Muscle layer of colon (tissue), 2 donors: ENCODE data around the gene PADI3.
"Not testable (repeated sequence)": the region's sequence is repeated elsewhere in the genome, so short reads cannot be mapped to it uniquely, and the experiment has no call there.

ENCODE experiments used
- H3K27ac ChIP-seq: one replicate; pipeline ENCODE4 v1.7.0; 2013; ENCODE audit warnings: low read depth, mild to moderate bottlenecking, low read length, moderate library complexity
- H3K27me3 ChIP-seq, 2 donors: one replicate each; pipeline ENCODE4 v1.7.0; 2013; ENCODE audit warnings: low read length in 2 of 2, mild to moderate bottlenecking in 2 of 2; ENCODE audit not compliant: insufficient read depth in 2 of 2, control insufficient read depth in 1 of 2
- H3K36me3 ChIP-seq: one replicate; pipeline ENCODE4 v1.7.0; 2013; ENCODE audit warnings: mild to moderate bottlenecking, low read length; ENCODE audit not compliant: insufficient read depth
- H3K4me1 ChIP-seq: one replicate; pipeline ENCODE4 v1.7.0; 2013; ENCODE audit warnings: mild to moderate bottlenecking, low read length; ENCODE audit not compliant: insufficient read depth
- H3K4me3 ChIP-seq, 2 donors: one replicate each; pipeline ENCODE4 v1.7.0; 2013; ENCODE audit warnings: low read length in 2 of 2, low read depth in 1 of 2, mild to moderate bottlenecking in 1 of 2, moderate library complexity in 1 of 2
- H3K9ac ChIP-seq: one replicate; pipeline ENCODE4 v1.7.0; 2013; ENCODE audit warnings: low read length
- H3K9me3 ChIP-seq: one replicate; pipeline ENCODE4 v1.7.0; 2013; ENCODE audit warnings: mild to moderate bottlenecking, low read length
- donor health status: abdominal sarcoma.
- donor health status: Adenocarcinoma of cecum.

PADI3 gene

GRCh38 chr1:17232759-17233661 is 15.9 kb upstream of the PADI3 start:
- no peaks in the 10 kb centered on the region for H3K27me3 ChIP-seq
- H3K9ac ChIP-seq, result no peak overlapping the region
- H3K4me1 ChIP-seq, result peaks cover 9% of the 10 kb centered on the region
- H3K4me3 ChIP-seq, result no peak overlapping the region
- no peaks in the 10 kb centered on the region for H3K36me3 ChIP-seq
- H3K9me3 ChIP-seq, result no peaks in the 10 kb centered on the region
- no peak overlapping the region for H3K27ac ChIP-seq

GRCh38 chr1:17233675-17234320 is 15.1 kb upstream of the PADI3 start:
- Histone ChIP-seq H3K27me3 (peaks cover 0 to 2% of the 10 kb centered on the region in 2 donors), H3K9me3 (no peaks in the 10 kb centered on the region), H3K36me3 (no peaks in the 10 kb centered on the region), H3K9ac (no peak overlapping the region), H3K4me1 (peaks cover 9% of the 10 kb centered on the region), H3K4me3 (no peak overlapping the region), H3K27ac (no peak overlapping the region)

GRCh38 chr1:17234405-17234804 is 14.5 kb upstream of the PADI3 start:
- no peak overlapping the region for H3K9ac ChIP-seq
- no peaks in the 10 kb centered on the region for H3K9me3 ChIP-seq
- H3K4me3 ChIP-seq, result no peak overlapping the region
- H3K4me1 ChIP-seq, result peaks cover 9% of the 10 kb centered on the region
- no peaks in the 10 kb centered on the region for H3K36me3 ChIP-seq
- no peak overlapping the region for H3K27ac ChIP-seq
- peaks cover 0 to 5% of the 10 kb centered on the region in 2 donors for H3K27me3 ChIP-seq

GRCh38 chr1:17235135-17235885 is 13.6 kb upstream of the PADI3 start:
- Histone ChIP-seq H3K27me3 (peaks cover 0 to 5% of the 10 kb centered on the region in 2 donors), H3K4me1 (peaks cover 9% of the 10 kb centered on the region), H3K4me3 (no peak overlapping the region), H3K9me3 (no peaks in the 10 kb centered on the region), H3K36me3 (no peaks in the 10 kb centered on the region), H3K9ac (no peak overlapping the region), H3K27ac (no peak overlapping the region)

- Histone ChIP-seq H3K9ac (no peak overlapping the region), H3K4me1 (peaks cover 9% of the 10 kb centered on the region), H3K36me3 (no peaks in the 10 kb centered on the region), H3K27ac (no peak overlapping the region), H3K9me3 (no peaks in the 10 kb centered on the region), H3K4me3 (no peak overlapping the region), H3K27me3 (peaks cover 0 to 13% of the 10 kb centered on the region in 2 donors)
Observed at GRCh38 chr1:17236779-17237560, 11.9 kb upstream of the PADI3 start.

GRCh38 chr1:17237561-17237903 is 11.4 kb upstream of the PADI3 start:
- Histone ChIP-seq H3K27ac (no peak overlapping the region), H3K9ac (no peak overlapping the region), H3K27me3 (peaks cover 0 to 18% of the 10 kb centered on the region in 2 donors), H3K4me1 (peaks cover 9% of the 10 kb centered on the region), H3K9me3 (no peaks in the 10 kb centered on the region), H3K36me3 (no peaks in the 10 kb centered on the region), H3K4me3 (no peak overlapping the region)

GRCh38 chr1:17239420-17239819 is 9.5 kb upstream of the PADI3 start:
- Histone ChIP-seq H3K36me3 (no peaks in the 10 kb centered on the region), H3K27me3 (peaks cover 0 to 19% of the 10 kb centered on the region in 2 donors), H3K9me3 (no peaks in the 10 kb centered on the region)

GRCh38 chr1:17241011-17241779 is 7.7 kb upstream of the PADI3 start:
- H3K27me3 ChIP-seq, result peaks cover 0 to 19% of the 10 kb centered on the region in 2 donors
- H3K9ac ChIP-seq, H3K4me3 ChIP-seq, H3K9me3 ChIP-seq, H3K4me1 ChIP-seq, H3K27ac ChIP-seq, H3K36me3 ChIP-seq: not testable (repeated sequence)

More at GRCh38 chr1:17239420-17239819, 9.5 kb upstream of the PADI3 start:
- H3K4me1 ChIP-seq, result no peaks in the 10 kb centered on the region
- no peak overlapping the region for H3K4me3 ChIP-seq
- no peak overlapping the region for H3K27ac ChIP-seq
- H3K9ac ChIP-seq, result no peak overlapping the region

- not testable (repeated sequence) for H3K4me3 ChIP-seq, H3K9ac ChIP-seq, H3K4me1 ChIP-seq, H3K9me3 ChIP-seq, H3K36me3 ChIP-seq, H3K27ac ChIP-seq
- peaks cover 0 to 19% of the 10 kb centered on the region in 2 donors for H3K27me3 ChIP-seq
Observed at GRCh38 chr1:17241780-17242074, 7.2 kb upstream of the PADI3 start.

GRCh38 chr1:17243274-17243673 is 5.6 kb upstream of the PADI3 start:
- H3K4me3 ChIP-seq, result no peak overlapping the region
- H3K36me3 ChIP-seq, result no peaks in the 10 kb centered on the region
- no peaks in the 10 kb centered on the region for H3K4me1 ChIP-seq
- no peak overlapping the region for H3K9ac ChIP-seq
- H3K27ac ChIP-seq, result no peak overlapping the region
- peaks cover 0 to 19% of the 10 kb centered on the region in 2 donors for H3K27me3 ChIP-seq
- no peaks in the 10 kb centered on the region for H3K9me3 ChIP-seq
